ENCODE measurements around the gene RUFY3. TPM values are rescaled to one million over a fixed set of nuclear protein-coding genes. Genes with fewer than 3 reads are reported as not detected.
A peak's percentile ranks its signal among the peaks of the same experiment; 100 is the strongest.

Gene RUFY3
- total RNA-seq, 1 experiment from 2014 or later, result 32.9 TPM

GRCh38 chr4:70704931-70705182, 16.9 kb upstream of the RUFY3 start (continued):
- TF ChIP-seq ZBTB33 (IDR thresholded peaks at IDR 0.05; ENCODE audit: extremely low read depth, insufficient replicate concordance, low read length), result no peak
- no peak for TF ChIP-seq POLR2A (IDR thresholded peaks at IDR 0.05; ENCODE audit: borderline replicate concordance, extremely low read depth, insufficient read depth, insufficient read length)
- TF ChIP-seq ZFX (IDR thresholded peaks at IDR 0.05), result no peak; the same call in 1 of the 2 replicates

- Histone ChIP-seq H3K9me3 (ENCODE audit: control insufficient read depth in 1 of 2, insufficient read depth in 1 of 2, low read depth in 1 of 2, low read length in 2 of 2) (no peaks in the 10 kb centered on the region), H3K36me3 (ENCODE audit: control insufficient read depth in 1 of 2, insufficient read depth in 2 of 2, low read length in 2 of 2) (no peaks in the 10 kb centered on the region), H3K4me1 (ENCODE audit: control insufficient read depth in 1 of 2, insufficient read depth in 2 of 2, low read length in 2 of 2) (peaks cover 19 to 27% of the 10 kb centered on the region in 2 experiments), H3K79me2 (ENCODE audit: insufficient read depth, low read length) (peaks cover 34% of the 10 kb centered on the region), H3K9ac (ENCODE audit: low read length) (peak overlapping the region; percentile 77), H3K9me2 (ENCODE audit: insufficient read depth) (no peaks in the 10 kb centered on the region), H4K20me1 (ENCODE audit: insufficient read depth) (no peaks in the 10 kb centered on the region), H2AFZ (ENCODE audit: low read depth, low read length, poor library complexity, severe bottlenecking) (no peak overlapping the region), H3K4me3 (replicated peaks in 1 of 2; ENCODE audit: low read depth in 1 of 2, low read length in 2 of 2) (peak overlapping the region; percentile 64 to 70), H3K27me3 (ENCODE audit: insufficient read depth, low read length) (no peaks in the 10 kb centered on the region), H3K27ac (ENCODE audit: low read depth, low read length) (peak overlapping the region; percentile 95), H3K4me2 (ENCODE audit: low read length) (peak overlapping the region; percentile 79)
- RAD21 ChIA-PET (ENCODE audit: low non-redundant PET in 1 of 2, low total read pairs in 2 of 2, uncharacterized antibody in 2 of 2, unreplicated experiment in 2 of 2), result no interaction called here
- TF ChIP-seq RAD21 (IDR thresholded peaks at IDR 0.05; ENCODE audit: low read depth) (no peak), POLR2AphosphoS5 (IDR thresholded peaks at IDR 0.05; ENCODE audit: low read depth, low read length) (peak; percentile 63), CBX3 (IDR thresholded peaks at IDR 0.05; ENCODE audit: low read depth) (0 out of 2 replicates have a peak, but pooled peaks have one; percentile 21), SIN3A (IDR thresholded peaks at IDR 0.05; ENCODE audit: low read depth) (peak; percentile 60), YY1 (IDR thresholded peaks at IDR 0.05; ENCODE audit: extremely low read depth, insufficient replicate concordance, low read depth, low read length) (no peak), MAX (IDR thresholded peaks at IDR 0.05) (peak; percentile 94), ZFX (IDR thresholded peaks at IDR 0.05) (peak; percentile 82), ATF3 (IDR thresholded peaks at IDR 0.05) (no peak), SRF (IDR thresholded peaks at IDR 0.05; ENCODE audit: low read depth) (no peak), ZBTB33 (IDR thresholded peaks at IDR 0.05; ENCODE audit: extremely low read depth, insufficient replicate concordance, low read length) (no peak), EGR1 (IDR thresholded peaks at IDR 0.05; ENCODE audit: low read depth) (peak; percentile 86)
- POLR2A ChIA-PET, result interaction anchor here (0.7 to 2.1 kb wide), 4 partner anchors 12 to 288 kb away, joined by 3 to 11 read pairs (median 3); partner anchors contain the start of gene DCK
- DNase-seq (ENCODE audit: low read depth, low spot score) (no peak), ATAC-seq (peak; percentile 71)
- intact Hi-C loops (cut with micrococcal nuclease), result loop anchor here (2.0 kb wide), 1 partner anchor 17 kb away; the partner anchor contains the start of gene UTP3
- CTCF ChIA-PET, result interaction anchor here (0.7 to 1.3 kb wide), 2 partner anchors 13 to 30 kb away, joined by 3 to 5 read pairs; no protein-coding TSS in a partner anchor
- BruUV-seq (replicated peaks), result no TSS peak
These were observed 16.4 kb upstream of the RUFY3 start for GRCh38 chr4:70705183-70706043.

Data from HCT116 (cell line).